Fibroblast of lung (primary cell): ENCODE measurements around the gene NRAP.

Source experiments
- CTCF ChIP-seq, 2 donors: IDR thresholded peaks in 1 of 2; conservative IDR thresholded peaks in 1 of 2; 1 replicate in 1 of 2; 2 replicates in 1 of 2; pipeline ENCODE4 v1.5.1; 2011 to 2012; ENCODE audit warnings: low read length in 2 of 2, control low read depth in 1 of 2, inconsistent platforms in 1 of 2, low read depth in 1 of 2, mild to moderate bottlenecking in 1 of 2
- EZH2 ChIP-seq: IDR thresholded peaks from 2 replicates; pipeline ENCODE4 v1.5.1; 2012; ENCODE audit warnings: low read length, control low read depth, mild to moderate bottlenecking; ENCODE audit errors: missing control alignments

GRCh38 chr10:113619401-113619800, 44.4 kb downstream of the NRAP start:
- TF ChIP-seq EZH2 (no peak), CTCF (conservative IDR thresholded peaks at IDR 0.05 in 1 of 2, IDR thresholded peaks at IDR 0.05 in 1 of 2; ENCODE audit: low read depth in 1 of 2, low read length in 2 of 2) (no peak)
